Measurements from ENCODE around the gene SBF1.

- TF ChIP-seq CTCF (IDR thresholded peaks at IDR 0.05) (no peak), TEAD4 (IDR thresholded peaks at IDR 0.05; ENCODE audit: borderline replicate concordance, insufficient read depth) (no peak), POLR2AphosphoS5 (IDR thresholded peaks at IDR 0.05; ENCODE audit: low read depth, low read length) (no peak), SIN3A (IDR thresholded peaks at IDR 0.05; ENCODE audit: borderline replicate concordance, low read depth, low read length) (no peak), ZBTB33 (IDR thresholded peaks at IDR 0.05; ENCODE audit: borderline replicate concordance, low read depth) (no peak), RFX5 (IDR thresholded peaks at IDR 0.05; ENCODE audit: low read length) (no peak), CHD2 (IDR thresholded peaks at IDR 0.05; ENCODE audit: low read length, partially characterized antibody) (no peak), RCOR1 (IDR thresholded peaks at IDR 0.05; ENCODE audit: low read length) (no peak), MXI1 (IDR thresholded peaks at IDR 0.05; ENCODE audit: low read depth, low read length) (no peak)
Measured at GRCh38 chr22:50438305-50439275, 36.2 kb downstream of the SBF1 start.

Measured in SK-N-SH (cell line).